ENCODE measurements around the gene PCAT6. TPM values are rescaled to one million over a fixed set of nuclear protein-coding genes. Genes with fewer than 3 reads are reported as not detected.
"Not testable (repeated sequence)": the region's sequence is repeated elsewhere in the genome, so short reads cannot be mapped to it uniquely, and the experiment has no call there.

PCAT6 gene
- total and polyA plus RNA-seq, 2 donors from 2014 or later, result 2.0 to 5.8 TPM

GRCh38 chr1:202791077-202791747 is 19.5 kb upstream of the PCAT6 start:
- H3K4me1 ChIP-seq (ENCODE audit: control insufficient read depth in 2 of 3, insufficient read depth in 2 of 3, low read depth in 1 of 3, low read length in 3 of 3), result peaks cover 0 to 3% (median 0%) of the 10 kb centered on the region in 3 donors

GRCh38 chr1:202794051-202794740 is 16.6 kb upstream of the PCAT6 start:
- intact Hi-C loops (cut with DNase I), result no loop called here
- DNase-seq (no peak), FAIRE-seq (no peak)
- Histone ChIP-seq H3K4me3 (ENCODE audit: low read length in 3 of 3) (no peak overlapping the region), H3K27ac (ENCODE audit: low read depth in 2 of 2, low read length in 2 of 2) (no peak overlapping the region), H3K9me3 (ENCODE audit: control insufficient read depth in 2 of 3, insufficient read depth in 1 of 3, low read length in 3 of 3) (no peaks in the 10 kb centered on the region), H3K4me1 (ENCODE audit: control insufficient read depth in 2 of 3, insufficient read depth in 2 of 3, low read depth in 1 of 3, low read length in 3 of 3) (peaks cover 0 to 7% (median 0%) of the 10 kb centered on the region in 3 donors), H3K36me3 (ENCODE audit: control insufficient read depth in 2 of 3, insufficient read depth in 3 of 3, low read length in 3 of 3) (no peaks in the 10 kb centered on the region), H3K9ac (ENCODE audit: low read length in 3 of 3) (no peak overlapping the region), H3K27me3 (ENCODE audit: control insufficient read depth, insufficient read depth, low read length) (no peaks in the 10 kb centered on the region)
- no peak for TF ChIP-seq CTCF (IDR thresholded peaks at IDR 0.05; ENCODE audit: borderline replicate concordance, extremely low read depth, insufficient read depth)

More at GRCh38 chr1:202791077-202791747, 19.5 kb upstream of the PCAT6 start:
- H3K36me3 ChIP-seq (ENCODE audit: control insufficient read depth in 2 of 3, insufficient read depth in 3 of 3, low read length in 3 of 3), result no peaks in the 10 kb centered on the region
- FAIRE-seq (no peak), DNase-seq (no peak)
- intact Hi-C loops (cut with DNase I), result no loop called here
- H3K9me3 ChIP-seq (ENCODE audit: control insufficient read depth in 2 of 3, insufficient read depth in 1 of 3, low read length in 3 of 3), result no peaks in the 10 kb centered on the region
- H3K27ac ChIP-seq (ENCODE audit: low read depth in 2 of 2, low read length in 2 of 2), result no peak overlapping the region
- no peak overlapping the region for H3K4me3 ChIP-seq (ENCODE audit: low read length in 3 of 3)
- no peak for TF ChIP-seq CTCF (IDR thresholded peaks at IDR 0.05; ENCODE audit: borderline replicate concordance, extremely low read depth, insufficient read depth)
- H3K27me3 ChIP-seq (ENCODE audit: control insufficient read depth, insufficient read depth, low read length), result no peaks in the 10 kb centered on the region
- no peak overlapping the region for H3K9ac ChIP-seq (ENCODE audit: low read length in 3 of 3)

GRCh38 chr1:202794931-202795330 is 15.8 kb upstream of the PCAT6 start:
- H3K4me3 ChIP-seq (ENCODE audit: low read length in 3 of 3); H3K9ac ChIP-seq (ENCODE audit: low read length in 3 of 3); H3K27ac ChIP-seq (ENCODE audit: low read depth in 2 of 2, low read length in 2 of 2); H3K4me1 ChIP-seq (ENCODE audit: control insufficient read depth in 2 of 3, insufficient read depth in 2 of 3, low read depth in 1 of 3, low read length in 3 of 3); DNase-seq; intact Hi-C loops (cut with DNase I); FAIRE-seq; H3K27me3 ChIP-seq (ENCODE audit: control insufficient read depth, insufficient read depth, low read length); H3K9me3 ChIP-seq (ENCODE audit: control insufficient read depth in 2 of 3, insufficient read depth in 1 of 3, low read length in 3 of 3); H3K36me3 ChIP-seq (ENCODE audit: control insufficient read depth in 2 of 3, insufficient read depth in 3 of 3, low read length in 3 of 3): not testable (repeated sequence)

- TF ChIP-seq CTCF (IDR thresholded peaks at IDR 0.05; ENCODE audit: borderline replicate concordance, extremely low read depth, insufficient read depth), result no peak
- FAIRE-seq (no peak), DNase-seq (no peak)
- no peak overlapping the region for H3K9ac ChIP-seq (ENCODE audit: low read length in 3 of 3)
- H3K9me3 ChIP-seq (ENCODE audit: control insufficient read depth in 2 of 3, insufficient read depth in 1 of 3, low read length in 3 of 3), result no peaks in the 10 kb centered on the region
- intact Hi-C loops (cut with DNase I), result no loop called here
- no peak overlapping the region for H3K27ac ChIP-seq (ENCODE audit: low read depth in 2 of 2, low read length in 2 of 2)
- H3K4me3 ChIP-seq (ENCODE audit: low read length in 3 of 3), result no peak overlapping the region
- H3K4me1 ChIP-seq (ENCODE audit: control insufficient read depth in 2 of 3, insufficient read depth in 2 of 3, low read depth in 1 of 3, low read length in 3 of 3), result peaks cover 0 to 7% (median 0%) of the 10 kb centered on the region in 3 donors
- H3K36me3 ChIP-seq (ENCODE audit: control insufficient read depth in 2 of 3, insufficient read depth in 3 of 3, low read length in 3 of 3), result no peaks in the 10 kb centered on the region
- H3K27me3 ChIP-seq (ENCODE audit: control insufficient read depth, insufficient read depth, low read length), result no peaks in the 10 kb centered on the region
Measured at GRCh38 chr1:202796670-202797069, 14.1 kb upstream of the PCAT6 start.
